IMR-90 (cell line): ENCODE results near the gene TPSAB1. TPM values are rescaled to one million over a fixed set of nuclear protein-coding genes. Genes with fewer than 3 reads are reported as not detected.

Experiments used
- ATAC-seq: fragments of 200-7000 bp; cut with Tn5 transposase; 2 replicates; pipeline ENCODE4 v1.9.1; 2020; ENCODE audit warnings: low read depth, mild to moderate bottlenecking, moderate library complexity
- BruUV-seq: library from RNA; stranded (reverse); fragments of 400-500 nt; replicated peaks from 2 replicates; lab custom pipeline; 2021; lab: Mats Ljungman, UMichigan
- CTCF ChIA-PET: fragments of 300-600 bp; formaldehyde crosslinking; extraction: SDS; loops from one replicate; lab custom pipeline; 2021; ENCODE audit warnings: antibody characterized with exemption; lab: Yijun Ruan, JAX
- POLR2A ChIA-PET: fragments of 300-600 bp; sonication (Branson Sonifier 250); formaldehyde crosslinking; loops from one replicate; lab custom pipeline; 2022; ENCODE audit warnings: antibody characterized with exemption; ENCODE audit not compliant: unreplicated experiment; lab: Charles Lee
- DNase-seq: peaks from one replicate; pipeline ENCODE4 v3.0.0; 2013
- H2AFZ ChIP-seq: replicated peaks from 2 replicates; pipeline ENCODE3; 2013; ENCODE audit warnings: low read length, mild to moderate bottlenecking; ENCODE audit not compliant: poor library complexity
- H2AK5ac ChIP-seq: 2 replicates; pipeline ENCODE4 v1.6.1; 2013; ENCODE audit warnings: low read depth, low read length, inconsistent platforms
- H2AK9ac ChIP-seq: replicated peaks from 2 replicates; pipeline ENCODE3; 2013; ENCODE audit warnings: mild to moderate bottlenecking, low read depth, low read length, moderate library complexity; ENCODE audit not compliant: poor library complexity
- H2BK120ac ChIP-seq: 2 replicates; pipeline ENCODE4 v1.6.1; 2013; ENCODE audit warnings: low read depth, low read length, inconsistent platforms
- H2BK15ac ChIP-seq: 3 replicates; pipeline ENCODE4 v1.6.1; 2013; ENCODE audit warnings: low read depth, low read length, inconsistent platforms
- H2BK20ac ChIP-seq: 2 replicates; pipeline ENCODE4 v1.6.1; 2013; ENCODE audit warnings: low read depth, mild to moderate bottlenecking, inconsistent platforms, low read length, moderate library complexity
- H2BK5ac ChIP-seq: 2 replicates; pipeline ENCODE4 v1.6.1; 2013; ENCODE audit warnings: mild to moderate bottlenecking, low read depth, low read length, inconsistent platforms; ENCODE audit not compliant: poor library complexity, severe bottlenecking
- H3K14ac ChIP-seq: replicated peaks from 2 replicates; pipeline ENCODE4 v1.6.1; 2013; ENCODE audit warnings: low read depth, low read length, inconsistent platforms
- H3K18ac ChIP-seq: 2 replicates; pipeline ENCODE4 v1.6.1; 2013; ENCODE audit warnings: low read depth, low read length, control low read depth
- H3K23ac ChIP-seq: 2 replicates; pipeline ENCODE4 v1.6.1; 2013; ENCODE audit warnings: low read depth, low read length, inconsistent platforms
- H3K27ac ChIP-seq: 2 replicates; pipeline ENCODE4 v1.5.1; 2013; ENCODE audit warnings: mild to moderate bottlenecking, control low read depth, low read length; ENCODE audit not compliant: insufficient read depth
- H3K27me3 ChIP-seq: 2 replicates; pipeline ENCODE4 v1.6.1; 2013; ENCODE audit warnings: low read length; ENCODE audit not compliant: control insufficient read depth, insufficient read depth
- H3K36me3 ChIP-seq: 2 replicates; pipeline ENCODE4 v1.6.1; 2013; ENCODE audit warnings: low read length, mixed read lengths; ENCODE audit not compliant: control insufficient read depth, insufficient read depth
- H3K4ac ChIP-seq: 2 replicates; pipeline ENCODE4 v1.6.1; 2013; ENCODE audit warnings: low read depth, low read length, inconsistent platforms
- H3K4me1 ChIP-seq: 2 replicates; pipeline ENCODE4 v1.6.1; 2013; ENCODE audit warnings: low read length, mixed read lengths; ENCODE audit not compliant: control insufficient read depth, insufficient read depth
- H3K4me2 ChIP-seq: 2 replicates; pipeline ENCODE4 v1.6.1; 2013; ENCODE audit warnings: low read depth, mild to moderate bottlenecking, control low read depth, low read length, moderate library complexity
- H3K4me3 ChIP-seq: 2 replicates; pipeline ENCODE4 v1.5.1; 2013; ENCODE audit warnings: low read depth, mild to moderate bottlenecking, control low read depth, low read length, moderate library complexity; ENCODE audit not compliant: insufficient read depth
- H3K56ac ChIP-seq: 2 replicates; pipeline ENCODE4 v1.6.1; 2013; ENCODE audit warnings: low read length, inconsistent platforms; ENCODE audit not compliant: insufficient read depth; ENCODE audit errors: extremely low read depth
- H3K79me1 ChIP-seq, 2 experiments: 2 replicates each; pipeline ENCODE4 v1.6.1; 2013; ENCODE audit warnings: low read length in 2 of 2, inconsistent platforms in 1 of 2, low read depth in 1 of 2
- H3K9ac ChIP-seq: 2 replicates; pipeline ENCODE4 v1.6.1; 2013; ENCODE audit warnings: low read depth, low read length, control low read depth
- H3K9me1 ChIP-seq: 2 replicates; pipeline ENCODE4 v1.6.1; 2013; ENCODE audit warnings: low read length, inconsistent platforms; ENCODE audit not compliant: insufficient read depth
- H3K9me3 ChIP-seq: 2 replicates; pipeline ENCODE4 v1.6.1; 2013; ENCODE audit warnings: low read length; ENCODE audit not compliant: control insufficient read depth, insufficient read depth
- H4K20me1 ChIP-seq: 2 replicates; pipeline ENCODE4 v1.6.1; 2013; ENCODE audit warnings: low read length, inconsistent platforms; ENCODE audit not compliant: insufficient read depth
- H4K5ac ChIP-seq: 2 replicates; pipeline ENCODE4 v1.6.1; 2013; ENCODE audit warnings: mild to moderate bottlenecking, low read depth, low read length, control low read depth
- H4K8ac ChIP-seq, 2 experiments: 2 replicates each; pipeline ENCODE4 v1.6.1; 2013; ENCODE audit warnings: low read depth in 2 of 2, low read length in 2 of 2, control low read depth in 1 of 2, inconsistent platforms in 1 of 2
- H4K91ac ChIP-seq: 2 replicates; pipeline ENCODE4 v1.6.1; 2013; ENCODE audit warnings: low read depth, low read length, inconsistent platforms; ENCODE audit not compliant: insufficient read depth
- NFE2L2 ChIP-seq: fragments of 150-350 bp; IDR thresholded peaks from 2 replicates; pipeline ENCODE4 v1.6.1; 2016; ENCODE audit warnings: low read depth, mild to moderate bottlenecking, low read length
- POLR2A ChIP-seq: IDR thresholded peaks from 2 replicates; pipeline ENCODE4 v1.6.1; 2012; ENCODE audit warnings: mild to moderate bottlenecking, low read depth, low read length
- RCOR1 ChIP-seq: IDR thresholded peaks from 2 replicates; pipeline ENCODE4 v1.6.1; 2012; ENCODE audit warnings: mild to moderate bottlenecking, low read length, improper control_type of control experiment; ENCODE audit not compliant: insufficient replicate concordance
- WGBS, 2 experiments: methylation state at CpG; one replicate each; pipeline versions ENCODE4 v1.1.5 to v1.1.7; 2013; ENCODE audit warnings: missing lambda C conversion rate in 2 of 2; ENCODE audit not compliant: insufficient read length in 1 of 2; ENCODE audit errors: extremely low coverage in 2 of 2; 5-methylcytosine and 5-hydroxymethylcytosine counted together
- dilution Hi-C: fragments of 300-500 bp; cut with HindIII; formaldehyde crosslinking; loops from one replicate; pipeline ENCODE4 v1.14.3; 2018; ENCODE audit warnings: low sequenced_read_pairs; ENCODE audit not compliant: unreplicated experiment
- in situ Hi-C: fragments of 300-500 bp; cut with MboI; formaldehyde crosslinking; loops from 3 replicates; pipeline ENCODE4 v1.14.3; 2019; ENCODE audit warnings: low sequenced_read_pairs, inconsistent platforms, mixed read lengths
- intact Hi-C: fragments of 100-400 bp; cut with micrococcal nuclease; formaldehyde crosslinking; loops from 2 replicates; pipeline ENCODE4 v1.10.0; 2022
- polyA plus RNA-seq, 3 experiments: library from polyadenylated mRNA; depleted of rRNA; stranded (reverse); fragments of >200 nt; gene quantifications; 2 replicates each; pipeline ENCODE4 v1.2.3, GENCODE V29; 2012; ENCODE audit warnings: low replicate concordance in 1 of 3
- total RNA-seq: library from RNA; depleted of rRNA; stranded (reverse); fragments of >200 nt; gene quantifications from 2 replicates; pipeline ENCODE4 v1.2.3, GENCODE V29; 2012

Gene TPSAB1
- total and polyA plus RNA-seq, 2 of the 4 experiments (the other 2 are of a cell fraction): not detected

- Histone ChIP-seq H4K8ac (no peak overlapping the region), H3K36me3 (no peaks in the 10 kb centered on the region; the same call in 1 of the 2 replicates), H3K56ac (no peak overlapping the region), H2AFZ (no peak overlapping the region), H3K79me1 (no peaks in the 10 kb centered on the region), H3K9me1 (no peaks in the 10 kb centered on the region), H4K20me1 (no peaks in the 10 kb centered on the region), H3K14ac (no peak overlapping the region), H3K27me3 (no peaks in the 10 kb centered on the region), H4K5ac (no peak overlapping the region), H2AK9ac (no peak overlapping the region), H3K4ac (no peak overlapping the region), H2BK5ac (no peak overlapping the region), H3K4me1 (no peaks in the 10 kb centered on the region), H2BK120ac (no peak overlapping the region), H3K9ac (no peak overlapping the region), H2BK15ac (no peak overlapping the region), H3K18ac (no peak overlapping the region), H3K23ac (no peak overlapping the region), H2AK5ac (no peak overlapping the region), H2BK20ac (no peak overlapping the region), H4K91ac (no peak overlapping the region), H3K4me2 (no peak overlapping the region), H3K27ac (no peak overlapping the region), H3K4me3 (no peak overlapping the region), H3K9me3 (no peaks in the 10 kb centered on the region)
- dilution Hi-C loops (no loop called here), intact Hi-C loops (no loop called here), in situ Hi-C loops (loop anchor here (25.0 kb wide), 1 partner anchor 393 kb away; the partner anchor contains the start of gene GNG13)
- no TSS peak for BruUV-seq
- 87% methylated on average over 7 of the region's 21 CpGs; no CpG with 5 or more reads in 1 of the 2 experiments for WGBS, 2 experiments
- ATAC-seq (no peak), DNase-seq (no peak)
- ChIA-PET CTCF (no interaction called here), POLR2A (no interaction called here)
- no peak for TF ChIP-seq RCOR1
- no peak for TF ChIP-seq NFE2L2
- no peak for TF ChIP-seq POLR2A
Measured at GRCh38 chr16:1204933-1205332, 35.6 kb upstream of the TPSAB1 start.
